ENCODE measurements around the gene TAF8.
A peak's percentile ranks its signal among the peaks of the same experiment; 100 is the strongest.

TAF8 gene

DNA sequence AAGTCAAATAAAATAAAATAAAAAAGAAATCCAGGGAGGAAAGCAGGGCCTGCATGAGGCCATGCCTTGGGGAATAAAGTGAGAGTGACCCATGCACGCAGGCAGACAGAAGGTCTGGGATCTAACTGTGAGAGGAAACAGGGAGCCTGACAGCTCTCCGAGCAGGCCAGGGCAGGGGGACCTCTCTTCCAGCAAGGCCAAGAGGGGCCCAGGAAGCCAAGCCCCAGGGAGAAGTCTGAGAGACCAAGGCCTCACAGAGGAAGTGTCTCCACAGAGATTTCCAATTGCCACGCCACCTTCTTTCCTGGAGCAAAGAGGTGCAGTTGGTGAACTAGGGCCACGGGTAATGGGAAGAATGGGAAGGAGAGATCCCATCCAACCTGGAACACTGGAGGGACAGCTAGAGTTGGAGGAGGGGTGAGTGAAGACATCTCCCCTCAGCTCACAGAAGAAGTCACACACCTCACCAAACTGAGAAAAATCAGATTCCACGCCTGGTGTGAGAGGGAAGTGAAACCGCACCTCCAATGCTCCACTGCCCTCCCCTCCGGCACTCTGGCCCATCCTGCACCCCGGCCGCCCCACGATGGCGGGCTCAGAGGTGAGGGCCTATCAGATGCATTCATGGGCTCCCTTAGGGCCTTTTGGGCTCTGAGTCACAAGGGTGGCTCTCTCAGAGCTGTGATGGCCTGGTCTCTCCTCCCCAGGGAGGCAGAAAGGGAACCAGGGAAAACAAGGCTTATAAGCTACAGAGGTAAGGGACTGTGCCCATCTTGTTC is 25.1 kb upstream of the TAF8 start:
- Histone ChIP-seq H3K4me1 (ENCODE audit: control insufficient read depth, low read length) (peaks cover 97% of the 10 kb centered on the region), H3K4me2 (ENCODE audit: low read length) (peak overlapping the region; percentile 92), H3K36me3 (ENCODE audit: control insufficient read depth, low read length) (peaks cover 25% of the 10 kb centered on the region), H3F3A (ENCODE audit: control insufficient read depth, insufficient read depth) (peaks cover 42% of the 10 kb centered on the region), H3K9me3 (ENCODE audit: control insufficient read depth, insufficient read depth, low read length) (no peaks in the 10 kb centered on the region; the same call in 1 of the 2 replicates), H3K4me3 (ENCODE audit: low read length) (peak overlapping the region; percentile 58), H3K27me3 (ENCODE audit: control insufficient read depth, low read length) (no peaks in the 10 kb centered on the region), H3K9me2 (replicated peaks; ENCODE audit: control insufficient read depth, low read length) (no peaks in the 10 kb centered on the region), H4K20me1 (ENCODE audit: control insufficient read depth, insufficient read depth, low read depth, low read length) (no peaks in the 10 kb centered on the region), H3K79me2 (ENCODE audit: control insufficient read depth, low read length) (peaks cover 12% of the 10 kb centered on the region), H3K27ac (ENCODE audit: low read depth, low read length) (peak overlapping the region; percentile 99)
- TF ChIP-seq EZH2phosphoT487 (IDR thresholded peaks at IDR 0.05; ENCODE audit: borderline replicate concordance, low read length): no peak

DNA sequence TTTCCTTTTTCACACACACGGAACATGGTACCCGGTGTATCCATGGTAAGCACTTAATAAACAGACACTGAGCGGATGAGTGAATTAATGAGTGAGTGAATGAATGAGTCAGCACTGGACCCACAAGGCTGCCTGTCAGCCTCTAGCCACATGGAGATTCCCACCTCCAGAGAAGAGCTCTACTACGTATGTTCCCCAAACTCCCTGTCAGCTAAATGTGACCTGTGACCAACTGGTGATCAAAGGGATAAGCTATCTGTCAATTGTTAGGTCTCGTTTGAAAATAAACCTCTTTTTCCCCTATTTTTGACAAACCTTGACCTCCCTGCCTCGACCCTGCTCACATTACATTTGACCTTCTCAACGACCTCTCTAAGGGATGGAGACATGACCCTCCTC is 24.5 kb upstream of the TAF8 start:
- Histone ChIP-seq H4K20me1 (ENCODE audit: control insufficient read depth, insufficient read depth, low read depth, low read length) (no peaks in the 10 kb centered on the region), H3K9me2 (replicated peaks; ENCODE audit: control insufficient read depth, low read length) (no peaks in the 10 kb centered on the region), H3K27me3 (ENCODE audit: control insufficient read depth, low read length) (no peaks in the 10 kb centered on the region), H3K27ac (ENCODE audit: low read depth, low read length) (peak overlapping the region; percentile 99), H3K9me3 (ENCODE audit: control insufficient read depth, insufficient read depth, low read length) (no peaks in the 10 kb centered on the region; the same call in 1 of the 2 replicates), H3K4me3 (ENCODE audit: low read length) (peak overlapping the region; percentile 58), H3F3A (ENCODE audit: control insufficient read depth, insufficient read depth) (peaks cover 42% of the 10 kb centered on the region), H3K36me3 (ENCODE audit: control insufficient read depth, low read length) (peaks cover 25% of the 10 kb centered on the region), H3K4me1 (ENCODE audit: control insufficient read depth, low read length) (peaks cover 97% of the 10 kb centered on the region), H3K79me2 (ENCODE audit: control insufficient read depth, low read length) (peaks cover 15% of the 10 kb centered on the region), H3K4me2 (ENCODE audit: low read length) (peak overlapping the region; percentile 92)
- TF ChIP-seq, protein P1, sequence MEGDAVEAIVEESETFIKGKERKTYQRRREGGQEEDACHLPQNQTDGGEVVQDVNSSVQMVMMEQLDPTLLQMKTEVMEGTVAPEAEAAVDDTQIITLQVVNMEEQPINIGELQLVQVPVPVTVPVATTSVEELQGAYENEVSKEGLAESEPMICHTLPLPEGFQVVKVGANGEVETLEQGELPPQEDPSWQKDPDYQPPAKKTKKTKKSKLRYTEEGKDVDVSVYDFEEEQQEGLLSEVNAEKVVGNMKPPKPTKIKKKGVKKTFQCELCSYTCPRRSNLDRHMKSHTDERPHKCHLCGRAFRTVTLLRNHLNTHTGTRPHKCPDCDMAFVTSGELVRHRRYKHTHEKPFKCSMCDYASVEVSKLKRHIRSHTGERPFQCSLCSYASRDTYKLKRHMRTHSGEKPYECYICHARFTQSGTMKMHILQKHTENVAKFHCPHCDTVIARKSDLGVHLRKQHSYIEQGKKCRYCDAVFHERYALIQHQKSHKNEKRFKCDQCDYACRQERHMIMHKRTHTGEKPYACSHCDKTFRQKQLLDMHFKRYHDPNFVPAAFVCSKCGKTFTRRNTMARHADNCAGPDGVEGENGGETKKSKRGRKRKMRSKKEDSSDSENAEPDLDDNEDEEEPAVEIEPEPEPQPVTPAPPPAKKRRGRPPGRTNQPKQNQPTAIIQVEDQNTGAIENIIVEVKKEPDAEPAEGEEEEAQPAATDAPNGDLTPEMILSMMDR (IDR thresholded peaks at IDR 0.05; ENCODE audit: low read depth, low read length, poor library complexity, severe bottlenecking): no peak
- TF ChIP-seq EZH2phosphoT487 (IDR thresholded peaks at IDR 0.05; ENCODE audit: borderline replicate concordance, low read length): no peak

- H3K4me1 ChIP-seq (ENCODE audit: control insufficient read depth, low read length): peaks cover 97% of the 10 kb centered on the region
Observed at GRCh38 chr6:42026540-42026939, 23.8 kb upstream of the TAF8 start.

More at GRCh38 chr6:42026540-42026939, 23.8 kb upstream of the TAF8 start:
- H3K9me2 ChIP-seq (replicated peaks; ENCODE audit: control insufficient read depth, low read length): no peaks in the 10 kb centered on the region
- H3K4me3 ChIP-seq (ENCODE audit: low read length): no peak overlapping the region
- H3K9me3 ChIP-seq (ENCODE audit: control insufficient read depth, insufficient read depth, low read length): no peaks in the 10 kb centered on the region
- TF ChIP-seq, protein P1 (IDR thresholded peaks at IDR 0.05; ENCODE audit: low read depth, low read length, poor library complexity, severe bottlenecking): no peak
- no peak for TF ChIP-seq EZH2phosphoT487 (IDR thresholded peaks at IDR 0.05; ENCODE audit: borderline replicate concordance, low read length)
- H3K79me2 ChIP-seq (ENCODE audit: control insufficient read depth, low read length): peaks cover 11% of the 10 kb centered on the region
- H3K4me2 ChIP-seq (ENCODE audit: low read length): no peak overlapping the region
- peak overlapping the region; percentile 99 for H3K27ac ChIP-seq (ENCODE audit: low read depth, low read length)
- peaks cover 35% of the 10 kb centered on the region for H3F3A ChIP-seq (ENCODE audit: control insufficient read depth, insufficient read depth)
- H4K20me1 ChIP-seq (ENCODE audit: control insufficient read depth, insufficient read depth, low read depth, low read length): no peaks in the 10 kb centered on the region
- H3K27me3 ChIP-seq (ENCODE audit: control insufficient read depth, low read length): no peaks in the 10 kb centered on the region
- H3K36me3 ChIP-seq (ENCODE audit: control insufficient read depth, low read length): peaks cover 19% of the 10 kb centered on the region

All from DOHH2 (cell line).